Measurements from ENCODE around the gene THSD7B. TPM values are rescaled to one million over a fixed set of nuclear protein-coding genes. Genes with fewer than 3 reads are reported as not detected.

THSD7B gene
- total and polyA plus RNA-seq, 2 experiments from 2014 or later = 0.86 to 3.8 TPM

- H3K4me3 ChIP-seq = no peak overlapping the region
- H3K27ac ChIP-seq (ENCODE audit: low read depth) = no peak overlapping the region
- peaks cover 20% of the 10 kb centered on the region; the same call in 2 of the 3 replicates for H3K9me3 Mint-ChIP-seq
- no peaks in the 10 kb centered on the region for H3K79me2 ChIP-seq (replicated peaks; ENCODE audit: insufficient read depth)
- H2AFZ ChIP-seq = no peak overlapping the region
- no peak overlapping the region for H3K4me2 ChIP-seq
- H3K9me2 ChIP-seq (ENCODE audit: insufficient read depth) = 0 out of 2 replicates have a peak, but pooled peaks cover 7% of the 10 kb centered on the region
- no peaks in the 10 kb centered on the region for H4K20me1 ChIP-seq (replicated peaks; ENCODE audit: insufficient read depth)
- H3F3A ChIP-seq (replicated peaks; ENCODE audit: low read depth) = no peaks in the 10 kb centered on the region
- H3K4me1 ChIP-seq (ENCODE audit: insufficient read depth) = no peaks in the 10 kb centered on the region
- H3K27ac Mint-ChIP-seq = no peak overlapping the region
- ATAC-seq = no peak
- H3K4me3 Mint-ChIP-seq = no peak overlapping the region
- peaks cover 13% of the 10 kb centered on the region for H3K36me3 Mint-ChIP-seq (ENCODE audit: low read depth)
- H3K4me1 Mint-ChIP-seq = no peaks in the 10 kb centered on the region
- no peaks in the 10 kb centered on the region for H3K27me3 ChIP-seq (ENCODE audit: insufficient read depth)
- H3K36me3 ChIP-seq (ENCODE audit: insufficient read depth) = no peaks in the 10 kb centered on the region; the same call in 1 of the 2 replicates
- H3K27me3 Mint-ChIP-seq (ENCODE audit: insufficient read depth, low read depth, poor library complexity) = no peaks in the 10 kb centered on the region
- no peak for DNase-seq (ENCODE audit: low spot score)
- TF ChIP-seq NANOG (IDR thresholded peaks at IDR 0.05; ENCODE audit: borderline replicate concordance) = no peak
- TF ChIP-seq EZH2 (IDR thresholded peaks at IDR 0.05; ENCODE audit: low read depth, unreplicated experiment) = no peak
- TF ChIP-seq EZH2phosphoT487 (IDR thresholded peaks at IDR 0.05; ENCODE audit: unreplicated experiment) = no peak
- no peak for TF ChIP-seq ZNF114 (CRISPR knock-in tag; IDR thresholded peaks at IDR 0.05)
- no peak for TF ChIP-seq CTCF (conservative IDR thresholded peaks at IDR 0.05; ENCODE audit: low read depth in 2 of 2)
- TF ChIP-seq, protein P1, sequence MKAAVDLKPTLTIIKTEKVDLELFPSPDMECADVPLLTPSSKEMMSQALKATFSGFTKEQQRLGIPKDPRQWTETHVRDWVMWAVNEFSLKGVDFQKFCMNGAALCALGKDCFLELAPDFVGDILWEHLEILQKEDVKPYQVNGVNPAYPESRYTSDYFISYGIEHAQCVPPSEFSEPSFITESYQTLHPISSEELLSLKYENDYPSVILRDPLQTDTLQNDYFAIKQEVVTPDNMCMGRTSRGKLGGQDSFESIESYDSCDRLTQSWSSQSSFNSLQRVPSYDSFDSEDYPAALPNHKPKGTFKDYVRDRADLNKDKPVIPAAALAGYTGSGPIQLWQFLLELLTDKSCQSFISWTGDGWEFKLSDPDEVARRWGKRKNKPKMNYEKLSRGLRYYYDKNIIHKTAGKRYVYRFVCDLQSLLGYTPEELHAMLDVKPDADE (IDR thresholded peaks at IDR 0.05) = no peak
- TF ChIP-seq, protein P2, sequence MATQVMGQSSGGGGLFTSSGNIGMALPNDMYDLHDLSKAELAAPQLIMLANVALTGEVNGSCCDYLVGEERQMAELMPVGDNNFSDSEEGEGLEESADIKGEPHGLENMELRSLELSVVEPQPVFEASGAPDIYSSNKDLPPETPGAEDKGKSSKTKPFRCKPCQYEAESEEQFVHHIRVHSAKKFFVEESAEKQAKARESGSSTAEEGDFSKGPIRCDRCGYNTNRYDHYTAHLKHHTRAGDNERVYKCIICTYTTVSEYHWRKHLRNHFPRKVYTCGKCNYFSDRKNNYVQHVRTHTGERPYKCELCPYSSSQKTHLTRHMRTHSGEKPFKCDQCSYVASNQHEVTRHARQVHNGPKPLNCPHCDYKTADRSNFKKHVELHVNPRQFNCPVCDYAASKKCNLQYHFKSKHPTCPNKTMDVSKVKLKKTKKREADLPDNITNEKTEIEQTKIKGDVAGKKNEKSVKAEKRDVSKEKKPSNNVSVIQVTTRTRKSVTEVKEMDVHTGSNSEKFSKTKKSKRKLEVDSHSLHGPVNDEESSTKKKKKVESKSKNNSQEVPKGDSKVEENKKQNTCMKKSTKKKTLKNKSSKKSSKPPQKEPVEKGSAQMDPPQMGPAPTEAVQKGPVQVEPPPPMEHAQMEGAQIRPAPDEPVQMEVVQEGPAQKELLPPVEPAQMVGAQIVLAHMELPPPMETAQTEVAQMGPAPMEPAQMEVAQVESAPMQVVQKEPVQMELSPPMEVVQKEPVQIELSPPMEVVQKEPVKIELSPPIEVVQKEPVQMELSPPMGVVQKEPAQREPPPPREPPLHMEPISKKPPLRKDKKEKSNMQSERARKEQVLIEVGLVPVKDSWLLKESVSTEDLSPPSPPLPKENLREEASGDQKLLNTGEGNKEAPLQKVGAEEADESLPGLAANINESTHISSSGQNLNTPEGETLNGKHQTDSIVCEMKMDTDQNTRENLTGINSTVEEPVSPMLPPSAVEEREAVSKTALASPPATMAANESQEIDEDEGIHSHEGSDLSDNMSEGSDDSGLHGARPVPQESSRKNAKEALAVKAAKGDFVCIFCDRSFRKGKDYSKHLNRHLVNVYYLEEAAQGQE (IDR thresholded peaks at IDR 0.05; ENCODE audit: unreplicated experiment) = no peak
- TF ChIP-seq, protein P3, sequence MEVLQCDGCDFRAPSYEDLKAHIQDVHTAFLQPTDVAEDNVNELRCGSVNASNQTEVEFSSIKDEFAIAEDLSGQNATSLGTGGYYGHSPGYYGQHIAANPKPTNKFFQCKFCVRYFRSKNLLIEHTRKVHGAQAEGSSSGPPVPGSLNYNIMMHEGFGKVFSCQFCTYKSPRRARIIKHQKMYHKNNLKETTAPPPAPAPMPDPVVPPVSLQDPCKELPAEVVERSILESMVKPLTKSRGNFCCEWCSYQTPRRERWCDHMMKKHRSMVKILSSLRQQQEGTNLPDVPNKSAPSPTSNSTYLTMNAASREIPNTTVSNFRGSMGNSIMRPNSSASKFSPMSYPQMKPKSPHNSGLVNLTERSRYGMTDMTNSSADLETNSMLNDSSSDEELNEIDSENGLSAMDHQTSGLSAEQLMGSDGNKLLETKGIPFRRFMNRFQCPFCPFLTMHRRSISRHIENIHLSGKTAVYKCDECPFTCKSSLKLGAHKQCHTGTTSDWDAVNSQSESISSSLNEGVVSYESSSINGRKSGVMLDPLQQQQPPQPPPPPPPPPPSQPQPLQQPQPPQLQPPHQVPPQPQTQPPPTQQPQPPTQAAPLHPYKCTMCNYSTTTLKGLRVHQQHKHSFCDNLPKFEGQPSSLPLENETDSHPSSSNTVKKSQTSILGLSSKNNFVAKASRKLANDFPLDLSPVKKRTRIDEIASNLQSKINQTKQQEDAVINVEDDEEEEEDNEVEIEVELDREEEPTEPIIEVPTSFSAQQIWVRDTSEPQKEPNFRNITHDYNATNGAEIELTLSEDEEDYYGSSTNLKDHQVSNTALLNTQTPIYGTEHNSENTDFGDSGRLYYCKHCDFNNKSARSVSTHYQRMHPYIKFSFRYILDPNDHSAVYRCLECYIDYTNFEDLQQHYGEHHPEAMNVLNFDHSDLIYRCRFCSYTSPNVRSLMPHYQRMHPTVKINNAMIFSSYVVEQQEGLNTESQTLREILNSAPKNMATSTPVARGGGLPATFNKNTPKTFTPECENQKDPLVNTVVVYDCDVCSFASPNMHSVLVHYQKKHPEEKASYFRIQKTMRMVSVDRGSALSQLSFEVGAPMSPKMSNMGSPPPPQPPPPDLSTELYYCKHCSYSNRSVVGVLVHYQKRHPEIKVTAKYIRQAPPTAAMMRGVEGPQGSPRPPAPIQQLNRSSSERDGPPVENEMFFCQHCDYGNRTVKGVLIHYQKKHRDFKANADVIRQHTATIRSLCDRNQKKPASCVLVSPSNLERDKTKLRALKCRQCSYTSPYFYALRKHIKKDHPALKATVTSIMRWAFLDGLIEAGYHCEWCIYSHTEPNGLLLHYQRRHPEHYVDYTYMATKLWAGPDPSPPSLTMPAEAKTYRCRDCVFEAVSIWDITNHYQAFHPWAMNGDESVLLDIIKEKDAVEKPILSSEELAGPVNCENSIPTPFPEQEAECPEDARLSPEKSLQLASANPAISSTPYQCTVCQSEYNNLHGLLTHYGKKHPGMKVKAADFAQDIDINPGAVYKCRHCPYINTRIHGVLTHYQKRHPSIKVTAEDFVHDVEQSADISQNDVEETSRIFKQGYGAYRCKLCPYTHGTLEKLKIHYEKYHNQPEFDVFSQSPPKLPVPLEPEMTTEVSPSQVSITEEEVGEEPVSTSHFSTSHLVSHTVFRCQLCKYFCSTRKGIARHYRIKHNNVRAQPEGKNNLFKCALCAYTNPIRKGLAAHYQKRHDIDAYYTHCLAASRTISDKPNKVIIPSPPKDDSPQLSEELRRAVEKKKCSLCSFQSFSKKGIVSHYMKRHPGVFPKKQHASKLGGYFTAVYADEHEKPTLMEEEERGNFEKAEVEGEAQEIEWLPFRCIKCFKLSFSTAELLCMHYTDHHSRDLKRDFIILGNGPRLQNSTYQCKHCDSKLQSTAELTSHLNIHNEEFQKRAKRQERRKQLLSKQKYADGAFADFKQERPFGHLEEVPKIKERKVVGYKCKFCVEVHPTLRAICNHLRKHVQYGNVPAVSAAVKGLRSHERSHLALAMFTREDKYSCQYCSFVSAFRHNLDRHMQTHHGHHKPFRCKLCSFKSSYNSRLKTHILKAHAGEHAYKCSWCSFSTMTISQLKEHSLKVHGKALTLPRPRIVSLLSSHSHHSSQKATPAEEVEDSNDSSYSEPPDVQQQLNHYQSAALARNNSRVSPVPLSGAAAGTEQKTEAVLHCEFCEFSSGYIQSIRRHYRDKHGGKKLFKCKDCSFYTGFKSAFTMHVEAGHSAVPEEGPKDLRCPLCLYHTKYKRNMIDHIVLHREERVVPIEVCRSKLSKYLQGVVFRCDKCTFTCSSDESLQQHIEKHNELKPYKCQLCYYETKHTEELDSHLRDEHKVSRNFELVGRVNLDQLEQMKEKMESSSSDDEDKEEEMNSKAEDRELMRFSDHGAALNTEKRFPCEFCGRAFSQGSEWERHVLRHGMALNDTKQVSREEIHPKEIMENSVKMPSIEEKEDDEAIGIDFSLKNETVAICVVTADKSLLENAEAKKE (CRISPR knock-in tag; IDR thresholded peaks at IDR 0.05) = no peak
- no peak for TF ChIP-seq CREB1 (CRISPR knock-in tag; IDR thresholded peaks at IDR 0.05; ENCODE audit: low read depth)
- TF ChIP-seq ZNF331 (CRISPR knock-in tag; IDR thresholded peaks at IDR 0.05; ENCODE audit: low read depth) = no peak
- TF ChIP-seq JUNB (IDR thresholded peaks at IDR 0.05; ENCODE audit: unreplicated experiment) = no peak
- TF ChIP-seq STAT1 (IDR thresholded peaks at IDR 0.05; ENCODE audit: unreplicated experiment) = no peak
- TF ChIP-seq POLR2AphosphoS5 (IDR thresholded peaks at IDR 0.05; ENCODE audit: low read depth) = no peak
Measured at GRCh38 chr2:137300987-137301386, 535.6 kb downstream of the THSD7B start.
